Right lobe of liver (tissue), 4 donors: ENCODE measurements around the gene WNT7A.

Experiments used
- POLR2A ChIP-seq: fragments of 450-650 bp; IDR thresholded peaks from one replicate; pipeline ENCODE4 v1.6.1; 2017; ENCODE audit warnings: antibody characterized with exemption, mild to moderate bottlenecking
- TF ChIP-seq, protein P1 (sequence below), 4 donors: fragments of 200-600 bp in 3 of 4; fragments of 450-650 bp in 1 of 4; IDR thresholded peaks; one replicate each; pipeline versions ENCODE4 v1.5.1 to v1.8.0; 2016 to 2022; ENCODE audit warnings: antibody characterized with exemption in 4 of 4, mild to moderate bottlenecking in 2 of 4
- donor health status: DM: no; HTN: no; CAD: no.
- donor health status: DM: no; HTN: no; CAD: no.
- donor health status: DM: no; HTN: yes; CAD: no.

DNA sequence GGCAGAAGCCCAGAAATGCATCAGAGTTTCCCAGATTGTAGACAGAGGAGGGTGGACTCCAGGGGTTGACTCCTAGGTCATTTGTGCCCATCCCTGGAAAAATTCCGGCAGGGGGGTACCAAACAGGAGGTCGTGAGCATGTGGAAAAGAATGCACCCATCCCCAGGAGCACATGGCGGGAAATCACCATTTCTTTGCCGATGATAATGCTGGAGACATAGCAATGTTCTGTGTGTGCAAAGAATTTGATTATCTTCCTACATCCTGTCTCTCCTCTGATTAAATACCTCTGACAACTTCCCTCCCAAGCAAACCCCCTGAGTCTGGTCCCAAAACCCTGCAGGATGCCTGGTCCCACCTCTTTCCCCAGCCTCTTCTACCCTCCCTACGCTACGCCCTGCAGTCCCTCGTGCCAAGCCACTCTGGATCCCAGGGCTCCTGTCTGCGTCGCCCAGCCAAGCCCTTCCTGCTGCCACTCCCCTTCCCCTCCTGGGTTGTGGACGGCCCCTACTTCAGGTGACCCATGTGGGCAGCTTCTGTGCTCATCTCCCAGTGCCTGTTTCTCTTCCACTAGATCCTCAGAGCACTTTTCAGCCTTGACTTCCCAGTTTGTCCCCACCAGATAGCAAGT lies 15.8 kb downstream of the WNT7A start:
- TF ChIP-seq, protein P1, sequence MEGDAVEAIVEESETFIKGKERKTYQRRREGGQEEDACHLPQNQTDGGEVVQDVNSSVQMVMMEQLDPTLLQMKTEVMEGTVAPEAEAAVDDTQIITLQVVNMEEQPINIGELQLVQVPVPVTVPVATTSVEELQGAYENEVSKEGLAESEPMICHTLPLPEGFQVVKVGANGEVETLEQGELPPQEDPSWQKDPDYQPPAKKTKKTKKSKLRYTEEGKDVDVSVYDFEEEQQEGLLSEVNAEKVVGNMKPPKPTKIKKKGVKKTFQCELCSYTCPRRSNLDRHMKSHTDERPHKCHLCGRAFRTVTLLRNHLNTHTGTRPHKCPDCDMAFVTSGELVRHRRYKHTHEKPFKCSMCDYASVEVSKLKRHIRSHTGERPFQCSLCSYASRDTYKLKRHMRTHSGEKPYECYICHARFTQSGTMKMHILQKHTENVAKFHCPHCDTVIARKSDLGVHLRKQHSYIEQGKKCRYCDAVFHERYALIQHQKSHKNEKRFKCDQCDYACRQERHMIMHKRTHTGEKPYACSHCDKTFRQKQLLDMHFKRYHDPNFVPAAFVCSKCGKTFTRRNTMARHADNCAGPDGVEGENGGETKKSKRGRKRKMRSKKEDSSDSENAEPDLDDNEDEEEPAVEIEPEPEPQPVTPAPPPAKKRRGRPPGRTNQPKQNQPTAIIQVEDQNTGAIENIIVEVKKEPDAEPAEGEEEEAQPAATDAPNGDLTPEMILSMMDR (IDR thresholded peaks at IDR 0.05): no peak
- no peak for TF ChIP-seq POLR2A
